ENCODE data around the gene TNFRSF9.

GRCh38 chr1:7884757-7885156 is 55.9 kb downstream of the TNFRSF9 start:
- TF ChIP-seq POLR2A (IDR thresholded peaks at IDR 0.05; ENCODE audit: low read depth, low read length) (no peak), CTCF (IDR thresholded peaks at IDR 0.05; ENCODE audit: extremely low read depth in 1 of 2, insufficient read depth in 1 of 2, low read depth in 1 of 2, low read length in 2 of 2) (no peak), MAX (IDR thresholded peaks at IDR 0.05; ENCODE audit: insufficient read depth, insufficient read length) (no peak)
